Measurements from ENCODE around the gene CENPX. TPM values are rescaled to one million over a fixed set of nuclear protein-coding genes. Genes with fewer than 3 reads are reported as not detected.

Gene CENPX
- total RNA-seq, 1 experiment from 2014 or later: 187 TPM

DNA sequence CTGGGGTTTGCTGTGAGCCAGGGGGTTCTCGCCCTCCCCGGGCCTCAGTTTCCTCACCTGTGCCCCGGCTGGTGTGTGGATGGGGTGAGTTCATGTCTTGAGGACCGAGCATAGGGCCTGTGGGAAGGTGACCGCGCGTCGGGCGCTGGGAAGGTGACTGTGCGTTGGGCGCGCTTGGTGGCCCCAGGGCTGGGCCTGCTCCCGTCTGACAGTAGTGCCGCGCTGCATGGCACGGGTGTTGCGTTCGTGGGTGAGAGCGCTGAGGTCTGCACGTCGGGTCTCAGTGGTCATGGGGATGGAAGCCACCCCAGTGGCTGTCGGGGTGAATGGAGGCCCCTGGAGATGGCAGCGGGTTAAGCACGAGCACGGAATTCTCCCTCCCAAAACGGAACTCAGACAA is 36.1 kb downstream of the CENPX start:
- no peaks in the 10 kb centered on the region for H3K9me3 ChIP-seq (ENCODE audit: control insufficient read depth, insufficient read depth, low read depth, low read length)
- BruUV-seq (replicated peaks): TSS peak; percentile 59
- no peaks in the 10 kb centered on the region for H3K36me3 ChIP-seq (ENCODE audit: control insufficient read depth, insufficient read depth, low read length)
- H3K27ac ChIP-seq (ENCODE audit: low read length): no peak overlapping the region
- in situ Hi-C loops (cut with HindIII; ENCODE audit: low pct_unique_long_range_greater_than_20kb, low sequenced_read_pairs) (no loop called here), intact Hi-C loops (cut with micrococcal nuclease; ENCODE audit: unreplicated experiment) (no loop called here)
- ATAC-seq (no peak), DNase-seq (ENCODE audit: low read depth, low spot score) (no peak)
- no peaks in the 10 kb centered on the region for H3K27me3 ChIP-seq (ENCODE audit: control insufficient read depth, insufficient read depth, low read length)
- H3K4me3 ChIP-seq (ENCODE audit: low read depth in 2 of 2, low read length in 2 of 2): no peak overlapping the region
- ChIA-PET POLR2A (no interaction called here), CTCF (no interaction called here)
- peaks cover 10% of the 10 kb centered on the region for H3K4me1 ChIP-seq (ENCODE audit: control insufficient read depth, insufficient read depth, low read length)
- TF ChIP-seq POLR2AphosphoS5 (IDR thresholded peaks at IDR 0.05; ENCODE audit: low read depth, low read length) (no peak), SIN3A (IDR thresholded peaks at IDR 0.05; ENCODE audit: borderline replicate concordance, insufficient read depth, low read depth, low read length) (no peak), TCF7L2 (IDR thresholded peaks at IDR 0.05; ENCODE audit: low read depth, low read length) (no peak)
- TF ChIP-seq, protein P1, sequence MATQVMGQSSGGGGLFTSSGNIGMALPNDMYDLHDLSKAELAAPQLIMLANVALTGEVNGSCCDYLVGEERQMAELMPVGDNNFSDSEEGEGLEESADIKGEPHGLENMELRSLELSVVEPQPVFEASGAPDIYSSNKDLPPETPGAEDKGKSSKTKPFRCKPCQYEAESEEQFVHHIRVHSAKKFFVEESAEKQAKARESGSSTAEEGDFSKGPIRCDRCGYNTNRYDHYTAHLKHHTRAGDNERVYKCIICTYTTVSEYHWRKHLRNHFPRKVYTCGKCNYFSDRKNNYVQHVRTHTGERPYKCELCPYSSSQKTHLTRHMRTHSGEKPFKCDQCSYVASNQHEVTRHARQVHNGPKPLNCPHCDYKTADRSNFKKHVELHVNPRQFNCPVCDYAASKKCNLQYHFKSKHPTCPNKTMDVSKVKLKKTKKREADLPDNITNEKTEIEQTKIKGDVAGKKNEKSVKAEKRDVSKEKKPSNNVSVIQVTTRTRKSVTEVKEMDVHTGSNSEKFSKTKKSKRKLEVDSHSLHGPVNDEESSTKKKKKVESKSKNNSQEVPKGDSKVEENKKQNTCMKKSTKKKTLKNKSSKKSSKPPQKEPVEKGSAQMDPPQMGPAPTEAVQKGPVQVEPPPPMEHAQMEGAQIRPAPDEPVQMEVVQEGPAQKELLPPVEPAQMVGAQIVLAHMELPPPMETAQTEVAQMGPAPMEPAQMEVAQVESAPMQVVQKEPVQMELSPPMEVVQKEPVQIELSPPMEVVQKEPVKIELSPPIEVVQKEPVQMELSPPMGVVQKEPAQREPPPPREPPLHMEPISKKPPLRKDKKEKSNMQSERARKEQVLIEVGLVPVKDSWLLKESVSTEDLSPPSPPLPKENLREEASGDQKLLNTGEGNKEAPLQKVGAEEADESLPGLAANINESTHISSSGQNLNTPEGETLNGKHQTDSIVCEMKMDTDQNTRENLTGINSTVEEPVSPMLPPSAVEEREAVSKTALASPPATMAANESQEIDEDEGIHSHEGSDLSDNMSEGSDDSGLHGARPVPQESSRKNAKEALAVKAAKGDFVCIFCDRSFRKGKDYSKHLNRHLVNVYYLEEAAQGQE (IDR thresholded peaks at IDR 0.05; ENCODE audit: insufficient read depth in 1 of 2, low read depth in 2 of 2, low read length in 1 of 2): no peak
- TF ChIP-seq, protein P2, sequence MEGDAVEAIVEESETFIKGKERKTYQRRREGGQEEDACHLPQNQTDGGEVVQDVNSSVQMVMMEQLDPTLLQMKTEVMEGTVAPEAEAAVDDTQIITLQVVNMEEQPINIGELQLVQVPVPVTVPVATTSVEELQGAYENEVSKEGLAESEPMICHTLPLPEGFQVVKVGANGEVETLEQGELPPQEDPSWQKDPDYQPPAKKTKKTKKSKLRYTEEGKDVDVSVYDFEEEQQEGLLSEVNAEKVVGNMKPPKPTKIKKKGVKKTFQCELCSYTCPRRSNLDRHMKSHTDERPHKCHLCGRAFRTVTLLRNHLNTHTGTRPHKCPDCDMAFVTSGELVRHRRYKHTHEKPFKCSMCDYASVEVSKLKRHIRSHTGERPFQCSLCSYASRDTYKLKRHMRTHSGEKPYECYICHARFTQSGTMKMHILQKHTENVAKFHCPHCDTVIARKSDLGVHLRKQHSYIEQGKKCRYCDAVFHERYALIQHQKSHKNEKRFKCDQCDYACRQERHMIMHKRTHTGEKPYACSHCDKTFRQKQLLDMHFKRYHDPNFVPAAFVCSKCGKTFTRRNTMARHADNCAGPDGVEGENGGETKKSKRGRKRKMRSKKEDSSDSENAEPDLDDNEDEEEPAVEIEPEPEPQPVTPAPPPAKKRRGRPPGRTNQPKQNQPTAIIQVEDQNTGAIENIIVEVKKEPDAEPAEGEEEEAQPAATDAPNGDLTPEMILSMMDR (IDR thresholded peaks at IDR 0.05): no peak

DNA sequence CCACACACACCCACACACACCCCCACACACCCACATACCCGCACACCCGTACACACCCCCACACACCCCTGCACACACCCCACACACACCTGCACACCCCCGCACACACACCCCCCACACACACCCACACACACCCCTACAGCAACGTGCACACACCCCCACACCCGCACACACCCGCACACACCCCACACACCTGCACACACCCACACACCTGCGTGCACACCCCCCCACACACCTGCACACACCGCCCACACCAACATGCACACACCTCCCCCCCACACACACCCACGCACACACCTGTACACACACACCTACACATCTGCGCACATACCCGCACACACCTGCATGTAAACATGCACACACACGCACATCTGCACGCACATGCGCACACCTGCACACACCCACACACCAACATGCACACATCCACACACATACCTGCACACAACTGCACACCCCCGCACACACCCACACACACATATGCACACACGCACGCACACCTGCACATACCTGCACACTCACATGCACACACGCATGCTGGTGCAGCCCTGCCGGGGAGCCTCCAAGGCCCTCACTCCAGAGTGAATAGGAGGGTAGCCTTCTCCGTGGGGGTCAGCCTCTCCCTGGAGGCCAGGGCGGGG is 37.8 kb downstream of the CENPX start:
- DNase-seq (ENCODE audit: low read depth, low spot score) (no peak), ATAC-seq (no peak)
- Histone ChIP-seq H3K27me3 (ENCODE audit: control insufficient read depth, insufficient read depth, low read length) (no peaks in the 10 kb centered on the region), H3K27ac (ENCODE audit: low read length) (no peak overlapping the region), H3K9me3 (ENCODE audit: control insufficient read depth, insufficient read depth, low read depth, low read length) (no peaks in the 10 kb centered on the region), H3K4me1 (ENCODE audit: control insufficient read depth, insufficient read depth, low read length) (no peaks in the 10 kb centered on the region), H3K4me3 (ENCODE audit: low read depth in 2 of 2, low read length in 2 of 2) (no peak overlapping the region), H3K36me3 (ENCODE audit: control insufficient read depth, insufficient read depth, low read length) (no peaks in the 10 kb centered on the region)
- in situ Hi-C loops (cut with HindIII; ENCODE audit: low pct_unique_long_range_greater_than_20kb, low sequenced_read_pairs) (no loop called here), intact Hi-C loops (cut with micrococcal nuclease; ENCODE audit: unreplicated experiment) (no loop called here)
- ChIA-PET POLR2A (no interaction called here), CTCF (no interaction called here)
- no peak for TF ChIP-seq TCF7L2 (IDR thresholded peaks at IDR 0.05; ENCODE audit: low read depth, low read length)
- TF ChIP-seq, protein P1 (IDR thresholded peaks at IDR 0.05; ENCODE audit: insufficient read depth in 1 of 2, low read depth in 2 of 2, low read length in 1 of 2): no peak
- no peak for TF ChIP-seq POLR2AphosphoS5 (IDR thresholded peaks at IDR 0.05; ENCODE audit: low read depth, low read length)
- TF ChIP-seq, protein P2 (IDR thresholded peaks at IDR 0.05): no peak
- no peak for TF ChIP-seq SIN3A (IDR thresholded peaks at IDR 0.05; ENCODE audit: borderline replicate concordance, insufficient read depth, low read depth, low read length)
- BruUV-seq (replicated peaks): no TSS peak
